ENCODE data around the gene DDX56. TPM values are rescaled to one million over a fixed set of nuclear protein-coding genes. Genes with fewer than 3 reads are reported as not detected.

DDX56 gene
- total and polyA plus RNA-seq, 2 of the 4 experiments (the other 2 are of a cell fraction): 59.4 to 67.7 TPM

GRCh38 chr7:44568771-44569560 is 4.7 kb downstream of the DDX56 start:
- no peak for DNase-seq
- dilution Hi-C loops (cut with HindIII; ENCODE audit: low sequenced_read_pairs, unreplicated experiment) (no loop called here), intact Hi-C loops (cut with micrococcal nuclease) (no loop called here), in situ Hi-C loops (cut with MboI; ENCODE audit: low sequenced_read_pairs) (loop anchor here (10.0 kb wide), 1 partner anchor 324 kb away; no protein-coding TSS in a partner anchor)
- H3K56ac ChIP-seq (ENCODE audit: extremely low read depth, insufficient read depth, low read length): no peak overlapping the region
- no peaks in the 10 kb centered on the region for H3K9me3 ChIP-seq (ENCODE audit: control insufficient read depth, insufficient read depth, low read length)
- no peak overlapping the region for H3K23ac ChIP-seq (ENCODE audit: low read depth, low read length)
- no peak overlapping the region for H2AFZ ChIP-seq (replicated peaks; ENCODE audit: low read length, poor library complexity)
- no peak overlapping the region for H4K91ac ChIP-seq (ENCODE audit: insufficient read depth, low read depth, low read length)
- WGBS, 2 experiments (ENCODE audit: extremely low coverage in 2 of 2, insufficient read length in 1 of 2): 90% methylated on average over 6 of the region's 17 CpGs; no CpG with 5 or more reads in 1 of the 2 experiments
- H3K27ac ChIP-seq (ENCODE audit: insufficient read depth, low read length): no peak overlapping the region
- no peaks in the 10 kb centered on the region for H3K27me3 ChIP-seq (ENCODE audit: control insufficient read depth, insufficient read depth, low read length)
- no peak overlapping the region for H3K9ac ChIP-seq (ENCODE audit: low read depth, low read length)
- H3K36me3 ChIP-seq (ENCODE audit: control insufficient read depth, insufficient read depth, low read length): peaks cover 77% of the 10 kb centered on the region
- no peak overlapping the region for H2BK15ac ChIP-seq (ENCODE audit: low read depth, low read length)
- no peak overlapping the region for H2BK5ac ChIP-seq (ENCODE audit: low read depth, low read length, poor library complexity, severe bottlenecking)
- H2BK20ac ChIP-seq (ENCODE audit: low read depth, low read length): no peak overlapping the region
- no peak overlapping the region for H2BK120ac ChIP-seq (ENCODE audit: low read depth, low read length)
- H4K5ac ChIP-seq (ENCODE audit: low read depth, low read length): no peak overlapping the region
- no peak overlapping the region for H3K4me2 ChIP-seq (ENCODE audit: low read depth, low read length)
- no peak overlapping the region for H3K18ac ChIP-seq (ENCODE audit: low read depth, low read length)
- H3K14ac ChIP-seq (replicated peaks; ENCODE audit: low read depth, low read length): no peak overlapping the region
- ATAC-seq (ENCODE audit: low read depth): no peak
- peaks cover 8% of the 10 kb centered on the region; the same call in 1 of the 2 replicates for H3K9me1 ChIP-seq (ENCODE audit: insufficient read depth, low read length)
- H4K20me1 ChIP-seq (ENCODE audit: insufficient read depth, low read length): peaks cover 25% of the 10 kb centered on the region
- ChIA-PET CTCF (interaction anchor here (0.6 kb wide), 1 partner anchor 220 kb away, joined by 3 read pairs; no protein-coding TSS in a partner anchor), POLR2A (ENCODE audit: unreplicated experiment) (no interaction called here)
- H3K79me1 ChIP-seq (ENCODE audit: low read depth in 1 of 2, low read length in 2 of 2): peaks cover 37 to 66% of the 10 kb centered on the region in 2 experiments
- H2AK9ac ChIP-seq (replicated peaks; ENCODE audit: low read depth, low read length, poor library complexity): peak overlapping the region; percentile 16
- no peak overlapping the region for H2AK5ac ChIP-seq (ENCODE audit: low read depth, low read length)
- peaks cover 5% of the 10 kb centered on the region for H3K4me1 ChIP-seq (ENCODE audit: control insufficient read depth, insufficient read depth, low read length)
- H4K8ac ChIP-seq (ENCODE audit: low read depth in 2 of 2, low read length in 2 of 2): no peak overlapping the region
- H3K4ac ChIP-seq (ENCODE audit: low read depth, low read length): no peak overlapping the region
- BruUV-seq (replicated peaks): no TSS peak
- no peak overlapping the region for H3K4me3 ChIP-seq (ENCODE audit: insufficient read depth, low read depth, low read length)
- TF ChIP-seq CHD1 (IDR thresholded peaks at IDR 0.05; ENCODE audit: low read depth, low read length) (no peak), RAD21 (IDR thresholded peaks at IDR 0.05; ENCODE audit: low read length) (no peak), MAFK (IDR thresholded peaks at IDR 0.05; ENCODE audit: low read depth, low read length) (no peak), NFE2L2 (IDR thresholded peaks at IDR 0.05; ENCODE audit: low read depth, low read length) (no peak), SMC3 (IDR thresholded peaks at IDR 0.05; ENCODE audit: low read depth, low read length) (no peak), POLR2A (IDR thresholded peaks at IDR 0.05; ENCODE audit: low read depth, low read length) (no peak), FOS (IDR thresholded peaks at IDR 0.05; ENCODE audit: low read depth, low read length) (no peak), RCOR1 (IDR thresholded peaks at IDR 0.05; ENCODE audit: insufficient replicate concordance, low read length) (no peak), BHLHE40 (IDR thresholded peaks at IDR 0.05; ENCODE audit: low read depth, low read length) (no peak), CEBPB (IDR thresholded peaks at IDR 0.05; ENCODE audit: low read depth, low read length) (no peak), MAZ (IDR thresholded peaks at IDR 0.05; ENCODE audit: borderline replicate concordance, low read depth, low read length) (no peak), RFX5 (IDR thresholded peaks at IDR 0.05; ENCODE audit: low read depth, low read length) (no peak), MXI1 (IDR thresholded peaks at IDR 0.05; ENCODE audit: borderline replicate concordance, low read depth, low read length) (no peak), CTCF (conservative IDR thresholded peaks at IDR 0.05; ENCODE audit: low read depth, low read length) (no peak), ELK1 (IDR thresholded peaks at IDR 0.05; ENCODE audit: borderline replicate concordance, low read depth, low read length) (no peak)
